Kidney glomerular epithelial cell (primary cell): Measurements from ENCODE around the gene FAM229A.

Source experiments
- DNase-seq: peaks from one replicate; lab custom pipeline; 2025; lab: John Stamatoyannopoulos, UW

The FAM229A gene

GRCh38 chr1:32346532-32347157 lies 15.6 kb downstream of the FAM229A start:
- DNase-seq: no peak

GRCh38 chr1:32345289-32345827 lies 16.9 kb downstream of the FAM229A start:
- DNase-seq: no peak

- no peak for DNase-seq
Measured at GRCh38 chr1:32342704-32343103, 19.6 kb downstream of the FAM229A start.

- DNase-seq: no peak
Measured at GRCh38 chr1:32341971-32342370, 20.3 kb downstream of the FAM229A start.

GRCh38 chr1:32341186-32341757 lies 21.0 kb downstream of the FAM229A start:
- no peak for DNase-seq

GRCh38 chr1:32339363-32339978 lies 22.8 kb downstream of the FAM229A start:
- DNase-seq: no peak

- no peak for DNase-seq
Measured at GRCh38 chr1:32338637-32339145, 23.6 kb downstream of the FAM229A start.

- DNase-seq: no peak
Measured at GRCh38 chr1:32337855-32338636, 24.2 kb downstream of the FAM229A start.

GRCh38 chr1:32336963-32337675 lies 25.2 kb downstream of the FAM229A start:
- peak; percentile 60 for DNase-seq

- no peak for DNase-seq
Measured at GRCh38 chr1:32336591-32336932, 25.7 kb downstream of the FAM229A start.

GRCh38 chr1:32335790-32336590 lies 26.3 kb downstream of the FAM229A start, which contains the start of gene MARCKSL1:
TSS of gene MARCKSL1 (minus strand) at chr1:32336233. CDS start at chr1:32336033, 200 bp downstream.
- DNase-seq: peak; percentile 58

GRCh38 chr1:32335535-32335789 lies 26.8 kb downstream of the FAM229A start:
- no peak for DNase-seq

- DNase-seq: no peak
Measured at GRCh38 chr1:32334864-32335534, 27.3 kb downstream of the FAM229A start.

- no peak for DNase-seq
Measured at GRCh38 chr1:32334274-32334861, 27.9 kb downstream of the FAM229A start.

- no peak for DNase-seq
Measured at GRCh38 chr1:32333251-32333963, 28.9 kb downstream of the FAM229A start.

- no peak for DNase-seq
Measured at GRCh38 chr1:32332290-32333079, 29.8 kb downstream of the FAM229A start.

- no peak for DNase-seq
Measured at GRCh38 chr1:32331549-32331948, 30.7 kb downstream of the FAM229A start.

GRCh38 chr1:32330558-32331151 lies 31.6 kb downstream of the FAM229A start:
- DNase-seq: no peak
